CD8-positive, alpha-beta memory T cell (primary cell): ENCODE data around the gene EIF5A. TPM values are rescaled to one million over a fixed set of nuclear protein-coding genes. Genes with fewer than 3 reads are reported as not detected.
A peak's percentile ranks its signal among the peaks of the same experiment; 100 is the strongest.

Source experiments
- CTCF ChIA-PET: fragments of 350-600 bp; sonication (Branson Sonifier 250); formaldehyde crosslinking; loops from one replicate; lab custom pipeline; 2021; ENCODE audit warnings: antibody characterized with exemption; lab: Charles Lee
- POLR2A ChIA-PET: fragments of 350-600 bp; sonication (Branson Sonifier 250); formaldehyde crosslinking; loops from one replicate; lab custom pipeline; 2021; ENCODE audit warnings: antibody characterized with exemption; lab: Charles Lee
- DNase-seq, 5 donors: peaks; one replicate each; pipeline versions ENCODE4 v3.0.0 to v3.0.0-alpha.2; 2020 to 2022; ENCODE audit warnings: mixed read lengths in 1 of 5
- H3K27ac ChIP-seq: one replicate; pipeline ENCODE4 v1.7.0; 2013; ENCODE audit warnings: low read depth, mild to moderate bottlenecking, low read length, moderate library complexity
- H3K27me3 ChIP-seq: 2 replicates; pipeline ENCODE4 v1.7.0; 2013; ENCODE audit warnings: low read length, mild to moderate bottlenecking; ENCODE audit not compliant: insufficient read depth, poor library complexity, severe bottlenecking
- H3K36me3 ChIP-seq: 2 replicates; pipeline ENCODE4 v1.7.0; 2013; ENCODE audit warnings: mild to moderate bottlenecking, low read length, moderate library complexity; ENCODE audit not compliant: insufficient read depth
- H3K4me1 ChIP-seq: 2 replicates; pipeline ENCODE4 v1.7.0; 2013; ENCODE audit warnings: mild to moderate bottlenecking, low read length, moderate library complexity; ENCODE audit not compliant: insufficient read depth
- H3K4me3 ChIP-seq: 2 replicates; pipeline ENCODE4 v1.7.0; 2013; ENCODE audit warnings: mild to moderate bottlenecking, low read length
- H3K9me3 ChIP-seq: 2 replicates; pipeline ENCODE4 v1.7.0; 2013; ENCODE audit warnings: mild to moderate bottlenecking, low read length
- H3K27ac Mint-ChIP-seq, 8 donors: one replicate each; pipeline ENCODE4 v1.8.0; 2020 to 2021; ENCODE audit warnings: mixed read lengths in 8 of 8, mild to moderate bottlenecking in 6 of 8, inconsistent platforms in 3 of 8, moderate library complexity in 3 of 8
- H3K27me3 Mint-ChIP-seq, 2 donors: one replicate each; pipeline ENCODE4 v1.8.0; 2020 to 2021; ENCODE audit warnings: mixed read lengths in 2 of 2, mild to moderate bottlenecking in 1 of 2, moderate library complexity in 1 of 2
- H3K36me3 Mint-ChIP-seq, 3 donors: one replicate each; pipeline ENCODE4 v1.8.0; 2020 to 2021; ENCODE audit warnings: mixed read lengths in 3 of 3, inconsistent platforms in 1 of 3, mild to moderate bottlenecking in 1 of 3
- H3K4me1 Mint-ChIP-seq, 3 donors: one replicate each; pipeline ENCODE4 v1.8.0; 2020 to 2021; ENCODE audit warnings: mixed read lengths in 3 of 3, inconsistent platforms in 1 of 3, mild to moderate bottlenecking in 1 of 3
- H3K4me3 Mint-ChIP-seq, 7 donors: one replicate each; pipeline ENCODE4 v1.8.0; 2020 to 2021; ENCODE audit warnings: mixed read lengths in 7 of 7, mild to moderate bottlenecking in 6 of 7, moderate library complexity in 4 of 7, inconsistent platforms in 2 of 7
- H3K9me3 Mint-ChIP-seq, 5 donors: one replicate each; pipeline ENCODE4 v1.8.0; 2020 to 2022; ENCODE audit warnings: mixed read lengths in 5 of 5, mild to moderate bottlenecking in 3 of 5, moderate library complexity in 2 of 5, inconsistent platforms in 1 of 5
- polyA plus RNA-seq: library from polyadenylated mRNA; unstranded; fragments of 300-500 nt; fragmentation: Illumina TruSeq; gene quantifications from one replicate; pipeline ENCODE4 v1.2.3, GENCODE V29; 2021
- total RNA-seq, 2 experiments: library from RNA; stranded (reverse); gene quantifications; one replicate each; pipeline ENCODE4 v1.2.3, GENCODE V29; 2021

EIF5A gene
- total and polyA plus RNA-seq, 3 experiments from 2014 or later = 230 to 1,595 (median 1,533) TPM

- peaks cover 22% of the 10 kb centered on the region for H3K4me1 ChIP-seq
- POLR2A ChIA-PET = interaction anchor here (0.7 kb wide), 1 partner anchor 11 kb away, joined by 3 read pairs; the partner anchor contains the start of gene ACAP1
- CTCF ChIA-PET = interaction anchor here (0.9 to 9.3 kb wide), 5 partner anchors 12 to 24 kb away, joined by 3 to 79 read pairs (median 4); partner anchors contain the start of genes ACAP1 and NEURL4
- peaks cover 51% of the 10 kb centered on the region for H3K36me3 ChIP-seq
- peak overlapping the region in 6 of 8 donors; percentile 17 to 96 (median 84) for H3K27ac Mint-ChIP-seq
- no peaks in the 10 kb centered on the region for H3K27me3 Mint-ChIP-seq
- H3K4me3 ChIP-seq = no peak overlapping the region
- no peaks in the 10 kb centered on the region for H3K9me3 ChIP-seq
- H3K27ac ChIP-seq = no peak overlapping the region
- H3K9me3 Mint-ChIP-seq = no peaks in the 10 kb centered on the region
- no peaks in the 10 kb centered on the region for H3K27me3 ChIP-seq
- H3K4me1 Mint-ChIP-seq = peaks cover 23 to 48% (median 26%) of the 10 kb centered on the region in 3 donors
- peaks cover 0 to 70% (median 13%) of the 10 kb centered on the region in 3 donors for H3K36me3 Mint-ChIP-seq
- no peak overlapping the region for H3K4me3 Mint-ChIP-seq
- DNase-seq = no peak
Observed at GRCh38 chr17:7347630-7348477, 40.4 kb downstream of the EIF5A start.

GRCh38 chr17:7348478-7349242 is 41.2 kb downstream of the EIF5A start:
- Mint-ChIP-seq H3K27ac (peak overlapping the region; percentile 36 to 96 (median 81)), H3K4me3 (peak overlapping the region in 3 of 7 donors; percentile 20 to 93 (median 28)), H3K9me3 (no peaks in the 10 kb centered on the region), H3K36me3 (peaks cover 0 to 63% (median 11%) of the 10 kb centered on the region in 3 donors), H3K27me3 (no peaks in the 10 kb centered on the region), H3K4me1 (peaks cover 24 to 56% (median 29%) of the 10 kb centered on the region in 3 donors)
- CTCF ChIA-PET = interaction anchor here (0.9 to 9.3 kb wide), 8 partner anchors 12 to 235 kb away, joined by 3 to 79 read pairs (median 4); partner anchors contain the start of genes ACAP1, MPDU1 and NEURL4
- Histone ChIP-seq H3K27me3 (no peaks in the 10 kb centered on the region), H3K27ac (no peak overlapping the region), H3K36me3 (peaks cover 45% of the 10 kb centered on the region), H3K4me3 (no peak overlapping the region), H3K9me3 (no peaks in the 10 kb centered on the region), H3K4me1 (peaks cover 23% of the 10 kb centered on the region)
- no peak for DNase-seq
- POLR2A ChIA-PET = interaction anchor here (0.7 kb wide), 1 partner anchor 12 kb away, joined by 3 read pairs; the partner anchor contains the start of gene ACAP1

- CTCF ChIA-PET = interaction anchor here (0.5 to 9.3 kb wide), 14 partner anchors 9 to 306 kb away, joined by 3 to 79 read pairs (median 4); partner anchors contain the start of genes ACAP1 and NEURL4
- peak within 1 kb of the TSS; percentile 83 to 93 (median 87) for H3K4me3 Mint-ChIP-seq
- Histone ChIP-seq H3K27me3 (no peaks in the 10 kb centered on the region), H3K36me3 (peaks cover 14% of the 10 kb centered on the region), H3K9me3 (no peaks in the 10 kb centered on the region), H3K4me1 (peaks cover 30% of the 10 kb centered on the region), H3K27ac (peak within 1 kb of the TSS; percentile 67), H3K4me3 (peak within 1 kb of the TSS; percentile 52)
- peak within 1 kb of the TSS; percentile 90 to 98 (median 96) for H3K27ac Mint-ChIP-seq
- peaks cover 32 to 65% (median 34%) of the 10 kb centered on the region in 3 donors for H3K4me1 Mint-ChIP-seq
- DNase-seq = peak; percentile 62 to 90 (median 80)
- peaks cover 0 to 33% (median 4%) of the 10 kb centered on the region in 3 donors for H3K36me3 Mint-ChIP-seq
- POLR2A ChIA-PET = interaction anchor here (1.0 to 3.0 kb wide), 4 partner anchors 15 to 336 kb away, joined by 4 to 24 read pairs (median 13); partner anchors contain the start of genes ACAP1, NEURL4, TP53 and WRAP53
- no peaks in the 10 kb centered on the region for H3K9me3 Mint-ChIP-seq
- no peaks in the 10 kb centered on the region for H3K27me3 Mint-ChIP-seq
Observed at GRCh38 chr17:7351665-7352502, 44.5 kb downstream of the EIF5A start, which contains the start of gene KCTD11. Gene KCTD11, plus strand, starts transcription at chr17:7352162.

- ChIA-PET CTCF (interaction anchor here (0.6 to 5.3 kb wide), 6 partner anchors 8 to 236 kb away, joined by 3 to 46 read pairs (median 3); partner anchors contain the start of genes ACAP1 and SENP3), POLR2A (interaction anchor here (1.3 to 3.0 kb wide), 3 partner anchors 16 to 32 kb away, joined by 4 to 21 read pairs (median 4); partner anchors contain the start of genes ACAP1 and NEURL4)
- Mint-ChIP-seq H3K4me3 (peak overlapping the region; percentile 74 to 93 (median 87)), H3K4me1 (peaks cover 32 to 61% (median 34%) of the 10 kb centered on the region in 3 donors), H3K36me3 (peaks cover 0 to 27% (median under 1%) of the 10 kb centered on the region in 3 donors), H3K9me3 (no peaks in the 10 kb centered on the region), H3K27me3 (no peaks in the 10 kb centered on the region), H3K27ac (peak overlapping the region; percentile 90 to 98 (median 96))
- peak overlapping the region; percentile 64 for H3K27ac ChIP-seq
- peaks cover 7% of the 10 kb centered on the region for H3K36me3 ChIP-seq
- H3K4me1 ChIP-seq = peaks cover 30% of the 10 kb centered on the region
- DNase-seq = peak in 1 of 5 donors; percentile 10
- no peaks in the 10 kb centered on the region for H3K27me3 ChIP-seq
- peak overlapping the region; percentile 52 for H3K4me3 ChIP-seq
- H3K9me3 ChIP-seq = no peaks in the 10 kb centered on the region
Observed at GRCh38 chr17:7352503-7352889, 45.1 kb downstream of the EIF5A start.

GRCh38 chr17:7352910-7353635 is 45.6 kb downstream of the EIF5A start:
- Mint-ChIP-seq H3K4me3 (peak overlapping the region in 6 of 7 donors; percentile 83 to 93 (median 88)), H3K27me3 (no peaks in the 10 kb centered on the region), H3K4me1 (peaks cover 32 to 61% (median 34%) of the 10 kb centered on the region in 3 donors), H3K27ac (peak overlapping the region; percentile 90 to 98 (median 96)), H3K36me3 (peaks cover 0 to 22% (median 0%) of the 10 kb centered on the region in 3 donors), H3K9me3 (no peaks in the 10 kb centered on the region)
- Histone ChIP-seq H3K4me3 (peak overlapping the region; percentile 52), H3K27ac (peak overlapping the region; percentile 64), H3K36me3 (peaks cover 2% of the 10 kb centered on the region), H3K4me1 (peaks cover 30% of the 10 kb centered on the region), H3K9me3 (no peaks in the 10 kb centered on the region), H3K27me3 (no peaks in the 10 kb centered on the region)
- POLR2A ChIA-PET = interaction anchor here (1.3 to 1.7 kb wide), 2 partner anchors 17 to 31 kb away, joined by 4 read pairs; partner anchors contain the start of gene ACAP1
- DNase-seq = no peak
- CTCF ChIA-PET = interaction anchor here (0.6 to 5.5 kb wide), 9 partner anchors 8 to 236 kb away, joined by 3 to 78 read pairs (median 5); partner anchors contain the start of genes ACAP1, NEURL4, SENP3 and TMEM102

- H3K27ac Mint-ChIP-seq = peak overlapping the region in 7 of 8 donors; percentile 1 to 92 (median 70)
- H3K4me3 Mint-ChIP-seq = peak overlapping the region in 2 of 7 donors; percentile 36 to 43
- DNase-seq = no peak
- Histone ChIP-seq H3K36me3 (no peaks in the 10 kb centered on the region), H3K9me3 (no peaks in the 10 kb centered on the region), H3K27me3 (no peaks in the 10 kb centered on the region), H3K4me3 (no peak overlapping the region), H3K27ac (no peak overlapping the region), H3K4me1 (peaks cover 30% of the 10 kb centered on the region)
- CTCF ChIA-PET = interaction anchor here (0.9 to 5.5 kb wide), 9 partner anchors 9 to 230 kb away, joined by 3 to 78 read pairs (median 14); partner anchors contain the start of genes ACAP1, MPDU1, NEURL4 and SENP3
- no peaks in the 10 kb centered on the region for H3K9me3 Mint-ChIP-seq
- peaks cover 29 to 52% (median 34%) of the 10 kb centered on the region in 3 donors for H3K4me1 Mint-ChIP-seq
- H3K36me3 Mint-ChIP-seq = peaks cover 0 to 9% (median 0%) of the 10 kb centered on the region in 3 donors
- POLR2A ChIA-PET = interaction anchor here (1.7 to 2.3 kb wide), 2 partner anchors 30 to 207 kb away, joined by 4 to 8 read pairs; partner anchors contain the start of gene SENP3
- peaks cover 0 to 1% of the 10 kb centered on the region in 2 donors for H3K27me3 Mint-ChIP-seq
Observed at GRCh38 chr17:7354262-7354843, 46.9 kb downstream of the EIF5A start.
